HepG2 (cell line): Measurements from ENCODE around the gene VSIG10L. TPM values are rescaled to one million over a fixed set of nuclear protein-coding genes. Genes with fewer than 3 reads are reported as not detected.

Experiments
- DPF2 ChIP-seq: sonication (generic); formaldehyde crosslinking; IDR thresholded peaks from 2 replicates; pipeline ENCODE4 v1.4.0; 2020; ENCODE audit warnings: mild to moderate bottlenecking, low read depth, missing genetic modification reagents, borderline replicate concordance
- PRMT3 ChIP-seq: sonication (generic); formaldehyde crosslinking; IDR thresholded peaks from 2 replicates; pipeline ENCODE4 v1.8.1; 2022; ENCODE audit warnings: low read depth, mild to moderate bottlenecking, moderate library complexity, missing genetic modification reagents, borderline replicate concordance
- SP140L ChIP-seq: sonication (generic); formaldehyde crosslinking; IDR thresholded peaks from 2 replicates; pipeline ENCODE4 v1.4.0; 2020; ENCODE audit warnings: missing genetic modification reagents, borderline replicate concordance
- STAT5B ChIP-seq: sonication (generic); formaldehyde crosslinking; IDR thresholded peaks from 2 replicates; pipeline ENCODE4 v1.4.0; 2020; ENCODE audit warnings: missing genetic modification reagents
- TMF1 ChIP-seq: sonication (generic); formaldehyde crosslinking; IDR thresholded peaks from 2 replicates; pipeline ENCODE4 v1.8.1; 2022; ENCODE audit warnings: low read depth, missing genetic modification reagents
- WIZ ChIP-seq: sonication (generic); formaldehyde crosslinking; IDR thresholded peaks from 2 replicates; pipeline ENCODE4 v1.5.1; 2020; ENCODE audit warnings: mild to moderate bottlenecking, missing genetic modification reagents
- ZMYM4 ChIP-seq: sonication (generic); formaldehyde crosslinking; IDR thresholded peaks from 2 replicates; pipeline ENCODE4 v1.8.1; 2023; ENCODE audit warnings: mild to moderate bottlenecking, missing genetic modification reagents
- ZNF251 ChIP-seq: sonication (generic); formaldehyde crosslinking; IDR thresholded peaks from 2 replicates; pipeline ENCODE4 v1.9.0; 2021; ENCODE audit warnings: mild to moderate bottlenecking, missing genetic modification reagents
- ZNF337 ChIP-seq: sonication (generic); formaldehyde crosslinking; IDR thresholded peaks from 2 replicates; pipeline ENCODE4 v1.5.1; 2020; ENCODE audit warnings: missing genetic modification reagents, low read depth, mild to moderate bottlenecking, borderline replicate concordance
- polyA plus RNA-seq, 8 experiments: library from polyadenylated mRNA; depleted of rRNA in 3 of 8; stranded (reverse) in 7 of 8; unstranded in 1 of 8; fragments of >200 nt; fragmentation: Illumina TruSeq in 4 of 8; extraction: Trizol in 4 of 8; gene quantifications; 2 replicates each; pipeline versions ENCODE4 v1.2.1 to v1.2.3, GENCODE V29; 2011 to 2016; ENCODE audit warnings: low read depth in 4 of 8, missing spikeins in 1 of 8, mixed read lengths in 1 of 8; ENCODE audit not compliant: insufficient read depth in 1 of 8
- total RNA-seq, 5 experiments: library from RNA; depleted of rRNA; stranded (reverse); fragments of >200 nt; fragmentation: Illumina TruSeq; extraction: Trizol; gene quantifications; 2 replicates each; pipeline ENCODE4 v1.2.3, GENCODE V29; 2016; ENCODE audit warnings: low read depth in 1 of 5
- TF ChIP-seq, protein P1 (sequence below): sonication (generic); formaldehyde crosslinking; conservative IDR thresholded peaks from 2 replicates; pipeline ENCODE4 v1.4.0; 2020; ENCODE audit warnings: mild to moderate bottlenecking, missing genetic modification reagents, moderate library complexity
- TF ChIP-seq, protein P2 (sequence below): sonication (generic); formaldehyde crosslinking; IDR thresholded peaks from 2 replicates; pipeline ENCODE4 v1.4.0; 2020; ENCODE audit warnings: mild to moderate bottlenecking, missing genetic modification reagents
- TF ChIP-seq, protein P3 (sequence below): sonication (generic); formaldehyde crosslinking; IDR thresholded peaks from 2 replicates; pipeline ENCODE4 v1.5.1; 2020; ENCODE audit warnings: mild to moderate bottlenecking, missing genetic modification reagents, moderate library complexity
- TF ChIP-seq, protein P4 (sequence below): sonication (generic); formaldehyde crosslinking; IDR thresholded peaks from 2 replicates; pipeline ENCODE4 v1.4.0; 2020; ENCODE audit warnings: missing genetic modification reagents
- TF ChIP-seq, protein P5 (sequence below), 2 experiments: sonication (generic) in 1 of 2; formaldehyde crosslinking in 1 of 2; IDR thresholded peaks; 2 replicates each; pipeline versions ENCODE4 v1.4.0 to v1.6.1; 2016 to 2020; ENCODE audit warnings: borderline replicate concordance in 1 of 2, low read depth in 1 of 2, mild to moderate bottlenecking in 1 of 2, missing genetic modification reagents in 1 of 2

Gene VSIG10L
- total and polyA plus RNA-seq, 2 of the 13 experiments (the other 11 are each of a cell fraction or from before 2014, with no cell fraction given), result 2.7 to 8.5 TPM

DNA sequence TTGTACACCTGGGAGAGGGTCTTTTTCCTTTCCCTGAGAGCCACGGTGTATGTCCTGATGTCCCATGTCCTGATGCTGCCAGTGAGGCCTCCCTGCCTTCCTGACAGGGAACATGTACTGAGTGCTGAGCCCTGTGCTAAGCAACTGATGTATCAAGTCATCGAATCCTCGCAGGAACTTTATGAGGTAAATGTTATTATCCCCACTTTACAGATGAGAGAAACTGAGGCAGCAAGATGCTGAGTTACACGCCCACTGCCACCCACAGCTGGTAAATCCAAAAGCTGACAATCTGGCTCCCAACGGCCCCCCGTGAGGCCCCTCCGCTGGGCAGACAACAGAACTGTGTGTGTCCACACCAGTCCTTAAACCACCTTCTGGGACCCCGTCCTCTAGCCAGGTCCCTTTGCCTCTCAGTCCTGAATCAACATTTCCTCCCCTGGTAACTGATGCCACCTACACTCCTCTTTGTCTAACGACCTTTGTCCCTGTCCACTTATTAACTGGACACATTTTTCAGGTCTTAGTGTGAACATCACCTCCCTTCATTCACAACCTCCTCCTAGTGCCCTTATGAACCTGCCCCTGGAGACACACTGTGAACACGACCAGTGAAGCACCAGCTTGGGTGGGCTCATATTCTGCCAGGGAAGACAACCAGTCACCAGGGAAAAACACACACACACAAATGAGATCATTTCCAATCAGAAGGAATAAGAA lies 5.4 kb upstream of the VSIG10L start (continued):
- TF ChIP-seq STAT5B (CRISPR knock-in tag) (no peak), TMF1 (CRISPR knock-in tag) (no peak), ZNF337 (CRISPR knock-in tag) (no peak), ZMYM4 (CRISPR knock-in tag) (no peak), WIZ (CRISPR knock-in tag) (no peak), DPF2 (CRISPR knock-in tag) (no peak), SP140L (CRISPR knock-in tag) (no peak), ZNF251 (CRISPR knock-in tag) (no peak), PRMT3 (no peak)
- TF ChIP-seq, protein P1, sequence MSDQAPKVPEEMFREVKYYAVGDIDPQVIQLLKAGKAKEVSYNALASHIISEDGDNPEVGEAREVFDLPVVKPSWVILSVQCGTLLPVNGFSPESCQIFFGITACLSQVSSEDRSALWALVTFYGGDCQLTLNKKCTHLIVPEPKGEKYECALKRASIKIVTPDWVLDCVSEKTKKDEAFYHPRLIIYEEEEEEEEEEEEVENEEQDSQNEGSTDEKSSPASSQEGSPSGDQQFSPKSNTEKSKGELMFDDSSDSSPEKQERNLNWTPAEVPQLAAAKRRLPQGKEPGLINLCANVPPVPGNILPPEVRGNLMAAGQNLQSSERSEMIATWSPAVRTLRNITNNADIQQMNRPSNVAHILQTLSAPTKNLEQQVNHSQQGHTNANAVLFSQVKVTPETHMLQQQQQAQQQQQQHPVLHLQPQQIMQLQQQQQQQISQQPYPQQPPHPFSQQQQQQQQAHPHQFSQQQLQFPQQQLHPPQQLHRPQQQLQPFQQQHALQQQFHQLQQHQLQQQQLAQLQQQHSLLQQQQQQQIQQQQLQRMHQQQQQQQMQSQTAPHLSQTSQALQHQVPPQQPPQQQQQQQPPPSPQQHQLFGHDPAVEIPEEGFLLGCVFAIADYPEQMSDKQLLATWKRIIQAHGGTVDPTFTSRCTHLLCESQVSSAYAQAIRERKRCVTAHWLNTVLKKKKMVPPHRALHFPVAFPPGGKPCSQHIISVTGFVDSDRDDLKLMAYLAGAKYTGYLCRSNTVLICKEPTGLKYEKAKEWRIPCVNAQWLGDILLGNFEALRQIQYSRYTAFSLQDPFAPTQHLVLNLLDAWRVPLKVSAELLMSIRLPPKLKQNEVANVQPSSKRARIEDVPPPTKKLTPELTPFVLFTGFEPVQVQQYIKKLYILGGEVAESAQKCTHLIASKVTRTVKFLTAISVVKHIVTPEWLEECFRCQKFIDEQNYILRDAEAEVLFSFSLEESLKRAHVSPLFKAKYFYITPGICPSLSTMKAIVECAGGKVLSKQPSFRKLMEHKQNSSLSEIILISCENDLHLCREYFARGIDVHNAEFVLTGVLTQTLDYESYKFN (CRISPR knock-in tag), result peak; percentile 65
- TF ChIP-seq, protein P2, sequence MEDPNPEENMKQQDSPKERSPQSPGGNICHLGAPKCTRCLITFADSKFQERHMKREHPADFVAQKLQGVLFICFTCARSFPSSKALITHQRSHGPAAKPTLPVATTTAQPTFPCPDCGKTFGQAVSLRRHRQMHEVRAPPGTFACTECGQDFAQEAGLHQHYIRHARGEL (CRISPR knock-in tag), result no peak
- TF ChIP-seq, protein P3, sequence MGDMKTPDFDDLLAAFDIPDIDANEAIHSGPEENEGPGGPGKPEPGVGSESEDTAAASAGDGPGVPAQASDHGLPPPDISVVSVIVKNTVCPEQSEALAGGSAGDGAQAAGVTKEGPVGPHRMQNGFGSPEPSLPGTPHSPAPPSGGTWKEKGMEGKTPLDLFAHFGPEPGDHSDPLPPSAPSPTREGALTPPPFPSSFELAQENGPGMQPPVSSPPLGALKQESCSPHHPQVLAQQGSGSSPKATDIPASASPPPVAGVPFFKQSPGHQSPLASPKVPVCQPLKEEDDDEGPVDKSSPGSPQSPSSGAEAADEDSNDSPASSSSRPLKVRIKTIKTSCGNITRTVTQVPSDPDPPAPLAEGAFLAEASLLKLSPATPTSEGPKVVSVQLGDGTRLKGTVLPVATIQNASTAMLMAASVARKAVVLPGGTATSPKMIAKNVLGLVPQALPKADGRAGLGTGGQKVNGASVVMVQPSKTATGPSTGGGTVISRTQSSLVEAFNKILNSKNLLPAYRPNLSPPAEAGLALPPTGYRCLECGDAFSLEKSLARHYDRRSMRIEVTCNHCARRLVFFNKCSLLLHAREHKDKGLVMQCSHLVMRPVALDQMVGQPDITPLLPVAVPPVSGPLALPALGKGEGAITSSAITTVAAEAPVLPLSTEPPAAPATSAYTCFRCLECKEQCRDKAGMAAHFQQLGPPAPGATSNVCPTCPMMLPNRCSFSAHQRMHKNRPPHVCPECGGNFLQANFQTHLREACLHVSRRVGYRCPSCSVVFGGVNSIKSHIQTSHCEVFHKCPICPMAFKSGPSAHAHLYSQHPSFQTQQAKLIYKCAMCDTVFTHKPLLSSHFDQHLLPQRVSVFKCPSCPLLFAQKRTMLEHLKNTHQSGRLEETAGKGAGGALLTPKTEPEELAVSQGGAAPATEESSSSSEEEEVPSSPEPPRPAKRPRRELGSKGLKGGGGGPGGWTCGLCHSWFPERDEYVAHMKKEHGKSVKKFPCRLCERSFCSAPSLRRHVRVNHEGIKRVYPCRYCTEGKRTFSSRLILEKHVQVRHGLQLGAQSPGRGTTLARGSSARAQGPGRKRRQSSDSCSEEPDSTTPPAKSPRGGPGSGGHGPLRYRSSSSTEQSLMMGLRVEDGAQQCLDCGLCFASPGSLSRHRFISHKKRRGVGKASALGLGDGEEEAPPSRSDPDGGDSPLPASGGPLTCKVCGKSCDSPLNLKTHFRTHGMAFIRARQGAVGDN, result peak; percentile 16; the same call in 1 of the 2 replicates
- TF ChIP-seq, protein P4, sequence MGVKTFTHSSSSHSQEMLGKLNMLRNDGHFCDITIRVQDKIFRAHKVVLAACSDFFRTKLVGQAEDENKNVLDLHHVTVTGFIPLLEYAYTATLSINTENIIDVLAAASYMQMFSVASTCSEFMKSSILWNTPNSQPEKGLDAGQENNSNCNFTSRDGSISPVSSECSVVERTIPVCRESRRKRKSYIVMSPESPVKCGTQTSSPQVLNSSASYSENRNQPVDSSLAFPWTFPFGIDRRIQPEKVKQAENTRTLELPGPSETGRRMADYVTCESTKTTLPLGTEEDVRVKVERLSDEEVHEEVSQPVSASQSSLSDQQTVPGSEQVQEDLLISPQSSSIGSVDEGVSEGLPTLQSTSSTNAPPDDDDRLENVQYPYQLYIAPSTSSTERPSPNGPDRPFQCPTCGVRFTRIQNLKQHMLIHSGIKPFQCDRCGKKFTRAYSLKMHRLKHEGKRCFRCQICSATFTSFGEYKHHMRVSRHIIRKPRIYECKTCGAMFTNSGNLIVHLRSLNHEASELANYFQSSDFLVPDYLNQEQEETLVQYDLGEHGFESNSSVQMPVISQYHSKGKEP (CRISPR knock-in tag), result no peak
- TF ChIP-seq, protein P5, sequence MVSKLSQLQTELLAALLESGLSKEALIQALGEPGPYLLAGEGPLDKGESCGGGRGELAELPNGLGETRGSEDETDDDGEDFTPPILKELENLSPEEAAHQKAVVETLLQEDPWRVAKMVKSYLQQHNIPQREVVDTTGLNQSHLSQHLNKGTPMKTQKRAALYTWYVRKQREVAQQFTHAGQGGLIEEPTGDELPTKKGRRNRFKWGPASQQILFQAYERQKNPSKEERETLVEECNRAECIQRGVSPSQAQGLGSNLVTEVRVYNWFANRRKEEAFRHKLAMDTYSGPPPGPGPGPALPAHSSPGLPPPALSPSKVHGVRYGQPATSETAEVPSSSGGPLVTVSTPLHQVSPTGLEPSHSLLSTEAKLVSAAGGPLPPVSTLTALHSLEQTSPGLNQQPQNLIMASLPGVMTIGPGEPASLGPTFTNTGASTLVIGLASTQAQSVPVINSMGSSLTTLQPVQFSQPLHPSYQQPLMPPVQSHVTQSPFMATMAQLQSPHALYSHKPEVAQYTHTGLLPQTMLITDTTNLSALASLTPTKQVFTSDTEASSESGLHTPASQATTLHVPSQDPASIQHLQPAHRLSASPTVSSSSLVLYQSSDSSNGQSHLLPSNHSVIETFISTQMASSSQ (IDR thresholded peaks at IDR 0.05; ENCODE audit: low read depth), result no peak
- TF ChIP-seq, protein P5 (CRISPR knock-in tag; IDR thresholded peaks at IDR 0.05; ENCODE audit: borderline replicate concordance), result no peak
